NT2/D1 (cell line): ENCODE results near the gene PAPOLG.

Experiments used
- DNase-seq: peaks from one replicate; pipeline ENCODE4 v3.0.0-alpha.2; 2011; ENCODE audit warnings: low read depth, low spot score
- H3K27me3 ChIP-seq: 2 replicates; pipeline ENCODE4 v1.6.0; 2011; ENCODE audit warnings: mild to moderate bottlenecking; ENCODE audit not compliant: insufficient read length, insufficient read depth
- H3K36me3 ChIP-seq: 2 replicates; pipeline ENCODE4 v1.6.1; 2011; ENCODE audit warnings: mild to moderate bottlenecking, low read length, mixed read lengths; ENCODE audit not compliant: insufficient read depth, insufficient read length
- H3K4me1 ChIP-seq: 2 replicates; pipeline ENCODE4 v1.5.1; 2011; ENCODE audit not compliant: insufficient read depth, insufficient read length
- H3K4me3 ChIP-seq: 2 replicates; pipeline ENCODE4 v1.5.1; 2011; ENCODE audit warnings: low read depth; ENCODE audit not compliant: insufficient read length
- H3K9ac ChIP-seq: 2 replicates; pipeline ENCODE4 v1.6.0; 2011; ENCODE audit warnings: low read depth; ENCODE audit not compliant: insufficient read length
- H3K9me3 ChIP-seq: 2 replicates; pipeline ENCODE4 v1.5.1; 2011; ENCODE audit warnings: mild to moderate bottlenecking, low read length; ENCODE audit not compliant: insufficient read depth
- SUZ12 ChIP-seq: IDR thresholded peaks from 2 replicates; pipeline ENCODE4 v1.6.1; 2011; ENCODE audit not compliant: insufficient read length, insufficient read depth; ENCODE audit errors: extremely low read depth
- YY1 ChIP-seq: IDR thresholded peaks from 2 replicates; pipeline ENCODE4 v1.6.1; 2011; ENCODE audit not compliant: insufficient read length, insufficient read depth
- ZNF274 ChIP-seq: IDR thresholded peaks from 2 replicates; pipeline ENCODE4 v1.6.1; 2011; ENCODE audit warnings: mild to moderate bottlenecking, low read depth, low read length

The PAPOLG gene

DNA sequence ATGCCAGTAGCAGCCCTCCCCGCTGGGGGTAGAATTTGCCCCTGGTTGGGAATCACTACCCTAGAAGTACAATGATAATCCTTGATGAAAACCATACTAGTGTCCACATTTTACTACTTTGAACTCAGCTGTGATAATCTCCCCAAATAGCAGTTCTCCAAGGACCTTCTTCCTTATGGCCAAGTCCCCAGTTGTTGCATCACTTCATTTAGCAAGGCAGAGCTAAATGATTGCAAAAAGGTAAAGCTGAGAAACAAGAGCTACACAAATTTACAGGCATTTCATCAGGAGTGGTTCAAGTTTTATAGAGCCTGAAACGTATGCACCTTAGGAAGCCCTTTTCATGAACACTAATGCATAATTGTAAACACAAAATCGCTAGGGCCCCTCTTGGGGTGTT, 80.4 kb downstream of the PAPOLG start:
- Histone ChIP-seq H3K9me3 (no peaks in the 10 kb centered on the region), H3K4me1 (no peaks in the 10 kb centered on the region), H3K4me3 (no peak overlapping the region), H3K9ac (no peak overlapping the region), H3K27me3 (peaks cover 24% of the 10 kb centered on the region), H3K36me3 (no peaks in the 10 kb centered on the region)
- no peak for DNase-seq
- no peak for TF ChIP-seq SUZ12
- no peak for TF ChIP-seq YY1
- TF ChIP-seq ZNF274 = no peak

- no peaks in the 10 kb centered on the region for H3K9me3 ChIP-seq
- no peaks in the 10 kb centered on the region for H3K36me3 ChIP-seq
- no peak overlapping the region for H3K4me3 ChIP-seq
- H3K4me1 ChIP-seq = no peaks in the 10 kb centered on the region
- no peak overlapping the region for H3K9ac ChIP-seq
- H3K27me3 ChIP-seq = peaks cover 24% of the 10 kb centered on the region
- TF ChIP-seq SUZ12 = no peak
- no peak for TF ChIP-seq ZNF274
- TF ChIP-seq YY1 = no peak
- no peak for DNase-seq
Measured at GRCh38 chr2:60837123-60837522, 81.1 kb downstream of the PAPOLG start.

- Histone ChIP-seq H3K9me3 (no peaks in the 10 kb centered on the region), H3K9ac (no peak overlapping the region), H3K36me3 (no peaks in the 10 kb centered on the region), H3K27me3 (peaks cover 24% of the 10 kb centered on the region), H3K4me3 (no peak overlapping the region), H3K4me1 (no peaks in the 10 kb centered on the region)
- DNase-seq = no peak
- no peak for TF ChIP-seq SUZ12
- TF ChIP-seq YY1 = no peak
- no peak for TF ChIP-seq ZNF274
Measured at GRCh38 chr2:60838481-60838880, 82.4 kb downstream of the PAPOLG start.

GRCh38 chr2:60839126-60839813, 83.2 kb downstream of the PAPOLG start:
- Histone ChIP-seq H3K4me1 (no peaks in the 10 kb centered on the region), H3K36me3 (no peaks in the 10 kb centered on the region), H3K9ac (no peak overlapping the region), H3K4me3 (no peak overlapping the region), H3K9me3 (no peaks in the 10 kb centered on the region), H3K27me3 (peaks cover 24% of the 10 kb centered on the region)
- TF ChIP-seq ZNF274 (no peak), YY1 (no peak), SUZ12 (no peak)
- DNase-seq = peak; percentile 86

GRCh38 chr2:60840880-60841279, 84.8 kb downstream of the PAPOLG start:
- H3K27me3 ChIP-seq = peaks cover 19% of the 10 kb centered on the region
- H3K9ac ChIP-seq = no peak overlapping the region
- no peaks in the 10 kb centered on the region for H3K4me1 ChIP-seq
- no peak overlapping the region for H3K4me3 ChIP-seq
- TF ChIP-seq ZNF274 (no peak), SUZ12 (no peak), YY1 (no peak)
- DNase-seq = no peak
- H3K36me3 ChIP-seq = no peaks in the 10 kb centered on the region
- H3K9me3 ChIP-seq = no peaks in the 10 kb centered on the region

DNA sequence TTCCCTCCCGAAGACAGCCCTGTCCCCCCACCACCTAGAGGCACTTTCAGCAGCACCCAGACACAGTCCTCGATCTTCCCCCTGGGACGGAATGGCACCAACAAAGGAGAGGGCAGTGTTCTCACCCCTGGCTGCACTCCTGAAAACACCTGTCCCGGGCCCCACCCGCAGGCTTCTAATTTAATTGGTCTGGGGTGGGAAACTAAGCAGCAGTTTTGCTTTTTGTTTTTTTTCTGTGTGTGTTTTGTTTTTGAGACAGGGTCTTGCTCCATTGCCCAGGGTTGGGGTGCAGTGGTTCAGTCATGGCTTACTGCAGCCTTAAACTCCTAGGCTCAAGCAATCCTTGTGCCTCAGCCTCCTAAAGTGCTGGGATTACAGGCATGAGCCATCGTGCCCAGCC, 86.9 kb downstream of the PAPOLG start:
- no peak overlapping the region for H3K9ac ChIP-seq
- H3K4me3 ChIP-seq = no peak overlapping the region
- peaks cover 6% of the 10 kb centered on the region for H3K27me3 ChIP-seq
- no peaks in the 10 kb centered on the region for H3K36me3 ChIP-seq
- TF ChIP-seq YY1 (no peak), ZNF274 (no peak), SUZ12 (no peak)
- DNase-seq = no peak
- peaks cover 2% of the 10 kb centered on the region for H3K4me1 ChIP-seq
- no peaks in the 10 kb centered on the region for H3K9me3 ChIP-seq

DNA sequence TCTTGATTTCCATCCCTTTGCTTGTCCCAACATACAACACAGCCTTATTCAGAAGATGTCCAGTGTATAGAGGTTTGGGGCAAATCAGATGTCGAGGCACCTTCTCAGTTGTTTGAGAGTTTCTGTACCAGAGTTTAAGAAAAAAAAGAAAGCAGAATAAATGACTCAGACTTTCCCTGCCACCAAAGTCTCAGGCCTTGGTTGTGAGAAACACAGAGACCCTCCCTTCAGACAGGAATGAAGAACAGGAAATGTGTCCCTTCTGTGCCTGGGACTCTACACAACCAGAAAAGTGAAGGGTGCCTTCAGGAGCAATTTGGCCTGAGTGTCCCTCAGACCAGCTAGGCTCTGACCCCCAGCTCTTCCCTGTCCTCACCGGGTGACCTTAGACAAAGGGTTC, 88.0 kb downstream of the PAPOLG start:
- H3K4me3 ChIP-seq = no peak overlapping the region
- H3K9me3 ChIP-seq = no peaks in the 10 kb centered on the region
- peaks cover 2% of the 10 kb centered on the region for H3K4me1 ChIP-seq
- no peaks in the 10 kb centered on the region for H3K36me3 ChIP-seq
- H3K9ac ChIP-seq = no peak overlapping the region
- TF ChIP-seq ZNF274 (no peak), YY1 (no peak), SUZ12 (no peak)
- no peak for DNase-seq
- H3K27me3 ChIP-seq = no peaks in the 10 kb centered on the region

DNA sequence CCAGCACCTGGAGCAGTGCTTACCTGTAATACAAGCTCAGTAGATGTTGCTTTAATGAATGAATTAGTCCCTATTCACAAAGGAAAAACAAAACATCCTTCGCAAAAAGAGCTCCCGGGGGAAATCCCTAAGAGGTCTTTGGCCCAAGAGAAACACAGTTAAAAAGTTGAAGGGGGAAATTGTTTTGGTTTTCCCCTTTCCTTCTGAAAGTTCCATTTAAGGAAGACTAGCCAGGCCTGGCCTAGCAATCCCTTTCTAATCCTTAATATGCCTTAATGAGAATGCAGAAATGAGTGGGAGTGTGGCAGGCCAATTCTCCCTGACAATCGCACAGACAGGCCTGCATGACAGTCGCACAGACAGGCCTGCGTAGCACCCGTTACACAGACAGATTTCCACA, 91.8 kb downstream of the PAPOLG start:
- Histone ChIP-seq H3K9ac (no peak overlapping the region), H3K36me3 (no peaks in the 10 kb centered on the region), H3K9me3 (no peaks in the 10 kb centered on the region), H3K4me1 (peaks cover 2% of the 10 kb centered on the region), H3K4me3 (no peak overlapping the region), H3K27me3 (no peaks in the 10 kb centered on the region)
- DNase-seq = no peak
- TF ChIP-seq YY1 (no peak), ZNF274 (no peak), SUZ12 (no peak)
